Right lobe of liver (tissue), 6 donors: Measurements from ENCODE around the gene GPRC6A. TPM values are rescaled to one million over a fixed set of nuclear protein-coding genes. Genes with fewer than 3 reads are reported as not detected.

Source experiments
- ATAC-seq, 4 donors: fragments of 200-7000 bp; cut with Tn5 transposase; one replicate each; pipeline ENCODE4 v1.9.1; 2020; ENCODE audit warnings: mild to moderate bottlenecking in 4 of 4, moderate library complexity in 4 of 4
- DNase-seq, 3 donors: peaks; one replicate each; pipeline ENCODE4 v3.0.0-alpha.2; 2020
- H3K27ac ChIP-seq, 3 donors: fragments of 200-600 bp; one replicate each; pipeline ENCODE4 v1.8.0; 2022
- H3K27me3 ChIP-seq, 2 donors: fragments of 200-600 bp; one replicate each; pipeline ENCODE4 v1.8.0; 2022
- H3K36me3 ChIP-seq, 4 donors: fragments of 200-600 bp; sonication (generic) in 1 of 4; one replicate each; pipeline versions ENCODE4 v1.5.1 to v1.8.0; 2017 to 2022; ENCODE audit warnings: control low read depth in 1 of 4
- H3K4me1 ChIP-seq, 4 donors: fragments of 200-600 bp; sonication (generic) in 1 of 4; one replicate each; pipeline versions ENCODE4 v1.5.1 to v1.8.0; 2017 to 2022; ENCODE audit warnings: control low read depth in 1 of 4
- H3K4me3 ChIP-seq, 3 donors: fragments of 200-600 bp; one replicate each; pipeline ENCODE4 v1.8.0; 2022
- H3K9me3 ChIP-seq, 4 donors: fragments of 200-600 bp; sonication (generic) in 1 of 4; one replicate each; pipeline versions ENCODE4 v1.5.1 to v1.8.0; 2017 to 2022; ENCODE audit warnings: control low read depth in 1 of 4
- POLR2A ChIP-seq: fragments of 450-650 bp; IDR thresholded peaks from one replicate; pipeline ENCODE4 v1.6.1; 2017; ENCODE audit warnings: antibody characterized with exemption, mild to moderate bottlenecking
- WGBS: methylation state at CpG from one replicate; pipeline ENCODE4 v1.1.6; 2018; ENCODE audit warnings: low coverage, low lambda C conversion rate; ENCODE audit not compliant: insufficient coverage; ENCODE audit errors: missing lambda C conversion rate; 5-methylcytosine and 5-hydroxymethylcytosine counted together
- intact Hi-C, 2 donors: fragments of 100-400 bp; cut with DNase I; formaldehyde crosslinking; loops; one replicate each; pipeline versions ENCODE4 v1.11.2 to v1.14.1; 2022
- total RNA-seq, 6 experiments: library from RNA; depleted of rRNA in 2 of 6; stranded (reverse); fragments of >200 nt in 2 of 6; fragmentation: NEBNext Ultra II Directional in 3 of 6; extraction: Animal tissue kit (Norgen Biotek cat#: 25700) in 3 of 6; gene quantifications; one replicate each; pipeline versions ENCODE4 v1.1.0 to v1.2.4, GENCODE V29; 2016 to 2023
- TF ChIP-seq, protein P1 (sequence below), 4 donors: fragments of 200-600 bp in 3 of 4; fragments of 450-650 bp in 1 of 4; IDR thresholded peaks; one replicate each; pipeline versions ENCODE4 v1.5.1 to v1.8.0; 2016 to 2022; ENCODE audit warnings: antibody characterized with exemption in 4 of 4, mild to moderate bottlenecking in 2 of 4
- donor health status: DM: no; HTN: yes; CAD: no.
- donor health status: DM: no; HTN: no; CAD: no.
- donor health status: DM: no; HTN: no; CAD: no.
- donor health status: DM: no; HTN: yes; CAD: no.
- donor health status: DM: no; HTN: yes; CAD: no.

The GPRC6A gene
- total RNA-seq, 6 experiments from 2014 or later = not detected

DNA sequence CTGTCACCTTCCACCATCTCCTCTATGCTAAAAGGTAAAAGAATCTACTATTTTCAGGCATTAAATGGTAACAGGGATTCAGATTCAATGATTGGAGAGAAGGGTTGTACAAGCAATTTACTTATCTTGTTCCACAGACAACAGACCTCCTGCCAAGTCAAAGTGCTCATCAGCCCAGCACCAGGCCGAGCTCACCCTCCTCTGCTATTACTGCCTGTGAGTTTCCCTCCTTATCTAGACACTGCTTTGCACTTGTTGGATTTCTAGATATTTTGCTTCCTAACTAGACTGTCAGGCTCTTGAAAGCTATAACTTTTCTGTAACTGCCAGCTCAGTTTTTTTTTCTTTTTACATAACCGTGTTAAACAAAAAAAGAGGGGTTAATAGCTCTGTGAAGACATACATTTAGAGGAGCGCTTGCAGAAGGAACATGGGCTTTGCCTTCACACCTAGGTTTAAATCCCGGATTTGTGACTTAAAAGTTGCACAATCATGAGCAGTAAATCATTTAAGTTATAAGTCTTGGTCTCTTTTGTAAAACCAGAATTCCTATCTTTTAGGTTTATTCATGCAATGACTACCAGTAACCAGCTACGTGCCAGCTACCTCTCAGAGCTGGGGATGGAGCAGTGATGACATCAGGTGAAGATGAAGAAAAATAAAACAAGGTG is 62.2 kb downstream of the GPRC6A start:
- H3K36me3 ChIP-seq = no peaks in the 10 kb centered on the region
- H3K9me3 ChIP-seq = no peaks in the 10 kb centered on the region
- peaks cover 0 to 9% of the 10 kb centered on the region in 2 donors for H3K27me3 ChIP-seq
- DNase-seq (no peak), ATAC-seq (no peak)
- no peak for TF ChIP-seq POLR2A
- TF ChIP-seq, protein P1, sequence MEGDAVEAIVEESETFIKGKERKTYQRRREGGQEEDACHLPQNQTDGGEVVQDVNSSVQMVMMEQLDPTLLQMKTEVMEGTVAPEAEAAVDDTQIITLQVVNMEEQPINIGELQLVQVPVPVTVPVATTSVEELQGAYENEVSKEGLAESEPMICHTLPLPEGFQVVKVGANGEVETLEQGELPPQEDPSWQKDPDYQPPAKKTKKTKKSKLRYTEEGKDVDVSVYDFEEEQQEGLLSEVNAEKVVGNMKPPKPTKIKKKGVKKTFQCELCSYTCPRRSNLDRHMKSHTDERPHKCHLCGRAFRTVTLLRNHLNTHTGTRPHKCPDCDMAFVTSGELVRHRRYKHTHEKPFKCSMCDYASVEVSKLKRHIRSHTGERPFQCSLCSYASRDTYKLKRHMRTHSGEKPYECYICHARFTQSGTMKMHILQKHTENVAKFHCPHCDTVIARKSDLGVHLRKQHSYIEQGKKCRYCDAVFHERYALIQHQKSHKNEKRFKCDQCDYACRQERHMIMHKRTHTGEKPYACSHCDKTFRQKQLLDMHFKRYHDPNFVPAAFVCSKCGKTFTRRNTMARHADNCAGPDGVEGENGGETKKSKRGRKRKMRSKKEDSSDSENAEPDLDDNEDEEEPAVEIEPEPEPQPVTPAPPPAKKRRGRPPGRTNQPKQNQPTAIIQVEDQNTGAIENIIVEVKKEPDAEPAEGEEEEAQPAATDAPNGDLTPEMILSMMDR (IDR thresholded peaks at IDR 0.05) = no peak
- peaks cover 0 to 12% (median 0%) of the 10 kb centered on the region in 4 donors for H3K4me1 ChIP-seq
- no peak overlapping the region for H3K4me3 ChIP-seq
- 39% methylated on average over 5 of the region's 5 CpGs for WGBS
- no peak overlapping the region for H3K27ac ChIP-seq
- intact Hi-C loops = no loop called here

DNA sequence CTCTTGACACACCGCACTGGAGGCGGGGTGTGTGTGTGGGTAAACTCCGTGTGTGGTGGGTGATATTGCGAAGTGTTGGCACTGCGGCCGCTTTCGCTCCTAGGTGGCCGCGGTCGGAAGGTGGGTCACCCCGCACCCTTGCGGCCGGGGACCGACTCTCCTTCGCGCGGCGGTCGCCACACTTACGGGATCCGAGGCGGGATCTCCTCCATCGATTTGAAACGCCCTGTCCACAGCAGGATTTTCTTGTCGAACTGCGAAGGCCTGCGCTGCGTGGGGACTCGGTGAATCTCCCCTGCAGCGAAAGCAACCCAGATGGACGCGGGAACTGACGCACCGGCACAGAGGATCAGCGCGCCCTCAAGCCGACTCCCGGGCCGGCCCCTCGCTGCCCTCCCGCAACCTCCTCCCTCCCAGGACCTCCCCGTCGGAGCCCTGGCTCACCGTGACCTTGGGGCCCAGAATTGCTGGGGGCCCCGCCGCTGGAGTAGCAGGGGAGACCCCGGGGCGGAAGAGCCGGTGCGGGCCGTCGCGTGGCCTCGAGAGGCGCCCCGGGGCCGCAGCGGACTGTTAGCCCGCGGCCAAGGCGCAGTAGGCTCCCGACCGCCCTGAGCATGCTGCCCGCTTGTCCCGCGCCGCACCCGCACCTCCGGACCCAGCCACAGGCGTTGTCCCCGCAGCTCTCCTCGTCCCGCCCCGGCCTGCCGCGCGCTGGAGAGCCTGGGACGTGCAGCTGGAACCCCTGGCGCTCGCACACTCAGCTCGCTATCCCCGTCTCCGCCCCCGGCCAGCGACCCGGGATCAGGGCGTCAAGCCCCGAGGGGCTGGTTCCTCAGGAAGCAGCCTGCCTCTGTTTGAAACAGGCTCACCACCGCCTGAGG is 63.7 kb downstream of the GPRC6A start, which contains the start of gene FAM162B:
Gene FAM162B, minus strand, starts transcription at position 759 of the 881 bp plus-strand sequence. Its CDS starts 143 bp downstream, at position 616.
- peaks cover 0 to 9% of the 10 kb centered on the region in 2 donors for H3K27me3 ChIP-seq
- H3K27ac ChIP-seq = peak within 1 kb of the TSS in 2 of 3 donors; percentile 26 to 28
- H3K36me3 ChIP-seq = no peaks in the 10 kb centered on the region
- DNase-seq = peak; percentile 22 to 56 (median 43)
- intact Hi-C loops = no loop called here
- ATAC-seq = peak; percentile 39 to 85 (median 60)
- H3K4me1 ChIP-seq = peaks cover 0 to 12% (median 0%) of the 10 kb centered on the region in 4 donors
- no peaks in the 10 kb centered on the region for H3K9me3 ChIP-seq
- TF ChIP-seq, protein P1 (IDR thresholded peaks at IDR 0.05) = no peak
- TF ChIP-seq POLR2A = no peak
- 6% methylated on average over 27 of the region's 89 CpGs for WGBS
- peak within 1 kb of the TSS; percentile 35 to 48 (median 42) for H3K4me3 ChIP-seq

- peaks cover 0 to 12% (median 0%) of the 10 kb centered on the region in 4 donors for H3K4me1 ChIP-seq
- intact Hi-C loops = no loop called here
- peak overlapping the region in 1 of 3 donors; percentile 28 for H3K27ac ChIP-seq
- ATAC-seq = peak; percentile 21 to 54 (median 38)
- peak overlapping the region; percentile 35 to 48 (median 42) for H3K4me3 ChIP-seq
- H3K9me3 ChIP-seq = no peaks in the 10 kb centered on the region
- H3K27me3 ChIP-seq = peaks cover 0 to 9% of the 10 kb centered on the region in 2 donors
- peak in 2 of 3 donors; percentile 18 to 54 for DNase-seq
- TF ChIP-seq POLR2A = no peak
- TF ChIP-seq, protein P1 (IDR thresholded peaks at IDR 0.05) = no peak
- WGBS = no CpG with 5 or more reads among the region's 19 CpGs
- no peaks in the 10 kb centered on the region for H3K36me3 ChIP-seq
These were observed 64.3 kb downstream of the GPRC6A start for GRCh38 chr6:116764629-116764960.

GRCh38 chr6:116763906-116764628 is 64.8 kb downstream of the GPRC6A start:
- intact Hi-C loops = no loop called here
- Histone ChIP-seq H3K4me3 (no peak overlapping the region), H3K9me3 (no peaks in the 10 kb centered on the region), H3K36me3 (no peaks in the 10 kb centered on the region), H3K27ac (no peak overlapping the region), H3K27me3 (peaks cover 0 to 9% of the 10 kb centered on the region in 2 donors), H3K4me1 (peaks cover 0 to 12% (median 0%) of the 10 kb centered on the region in 4 donors)
- no peak for DNase-seq
- no peak for TF ChIP-seq POLR2A
- TF ChIP-seq, protein P1 (IDR thresholded peaks at IDR 0.05) = no peak
- peak in 2 of 4 donors; percentile 15 to 30 for ATAC-seq
- 59% methylated on average over 10 of the region's 11 CpGs for WGBS
